ENCODE data around the gene TNFAIP8L2.

TNFAIP8L2 gene

DNA sequence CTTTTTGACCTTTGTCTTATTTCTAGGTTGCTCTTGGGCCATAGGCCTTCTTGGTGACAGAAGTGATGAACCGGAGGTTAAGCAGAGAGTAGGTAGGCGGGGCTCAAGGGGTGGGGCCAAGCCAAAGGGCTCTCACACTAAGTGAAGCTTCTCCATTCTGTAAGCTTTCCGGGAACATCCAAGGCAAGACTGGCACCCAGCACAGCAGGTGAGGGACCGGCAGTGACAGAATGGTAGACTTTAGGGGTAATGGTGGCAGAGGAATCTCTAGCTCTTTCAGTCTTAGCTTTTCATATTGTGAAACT, at the start of gene TNFAIP8L2:
TSS of gene TNFAIP8L2 (plus strand) at position 135 of the 305 bp plus-strand sequence. CDS start 2,049 bp downstream, outside the sequence.
- DNase-seq: peak; percentile 76

DNA sequence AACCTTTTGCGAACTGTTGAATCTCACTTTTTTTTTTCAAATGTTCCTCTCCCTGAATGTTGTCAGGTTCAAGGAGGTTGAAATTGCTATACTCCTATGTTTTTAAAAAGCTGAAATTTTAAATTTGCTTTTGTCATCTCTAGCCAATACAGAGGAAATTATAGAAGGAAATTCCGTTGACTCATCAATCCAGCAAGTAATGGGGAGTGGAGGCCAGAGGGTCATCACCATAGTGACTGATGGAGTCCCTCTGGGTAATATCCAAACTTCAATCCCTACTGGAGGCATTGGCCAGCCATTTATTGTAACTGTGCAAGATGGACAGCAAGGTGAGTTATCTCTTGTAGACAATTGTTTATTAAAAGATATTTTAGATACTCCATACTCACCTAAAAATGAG, 49.6 kb upstream of the TNFAIP8L2 start:
- DNase-seq: no peak

DNA sequence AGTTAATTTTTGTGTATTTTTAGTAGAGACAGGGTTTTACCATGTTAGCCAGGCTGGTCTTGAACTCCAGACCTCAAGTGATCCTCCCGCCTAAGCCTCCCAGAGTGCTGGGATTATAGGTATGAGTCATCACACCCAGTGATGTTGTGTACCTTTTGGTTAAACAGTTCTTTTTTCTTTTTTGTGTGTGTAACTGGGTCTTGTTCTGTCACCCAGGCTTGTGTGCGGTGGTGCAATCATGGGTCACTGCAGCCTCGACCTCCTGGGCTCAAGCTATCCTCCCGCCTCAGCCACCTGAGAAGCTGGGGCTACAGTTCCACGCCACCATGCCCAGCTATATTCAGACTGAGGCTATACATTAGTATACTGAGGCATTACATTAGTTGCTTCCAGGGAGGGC, 48.1 kb upstream of the TNFAIP8L2 start:
- no peak for DNase-seq

DNA sequence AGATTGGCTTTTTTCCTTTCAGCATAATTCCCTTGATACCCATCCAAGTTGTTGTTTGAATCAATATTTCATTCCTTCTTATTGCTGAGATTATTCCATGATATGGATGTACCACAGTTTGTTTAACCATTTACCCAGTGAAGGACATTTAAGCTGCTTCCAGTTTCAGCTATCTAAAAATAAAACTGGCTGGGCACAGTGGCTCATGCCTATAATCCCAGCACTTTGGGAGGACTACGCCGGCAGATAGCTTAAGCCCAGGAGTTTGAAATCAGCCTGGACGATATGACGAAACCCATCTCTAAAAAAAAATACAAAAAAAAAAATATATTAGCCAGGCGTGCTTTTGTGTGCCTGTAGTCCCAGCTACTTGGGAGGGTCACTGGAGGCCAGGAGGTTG, 42.6 kb upstream of the TNFAIP8L2 start:
- DNase-seq: no peak

DNA sequence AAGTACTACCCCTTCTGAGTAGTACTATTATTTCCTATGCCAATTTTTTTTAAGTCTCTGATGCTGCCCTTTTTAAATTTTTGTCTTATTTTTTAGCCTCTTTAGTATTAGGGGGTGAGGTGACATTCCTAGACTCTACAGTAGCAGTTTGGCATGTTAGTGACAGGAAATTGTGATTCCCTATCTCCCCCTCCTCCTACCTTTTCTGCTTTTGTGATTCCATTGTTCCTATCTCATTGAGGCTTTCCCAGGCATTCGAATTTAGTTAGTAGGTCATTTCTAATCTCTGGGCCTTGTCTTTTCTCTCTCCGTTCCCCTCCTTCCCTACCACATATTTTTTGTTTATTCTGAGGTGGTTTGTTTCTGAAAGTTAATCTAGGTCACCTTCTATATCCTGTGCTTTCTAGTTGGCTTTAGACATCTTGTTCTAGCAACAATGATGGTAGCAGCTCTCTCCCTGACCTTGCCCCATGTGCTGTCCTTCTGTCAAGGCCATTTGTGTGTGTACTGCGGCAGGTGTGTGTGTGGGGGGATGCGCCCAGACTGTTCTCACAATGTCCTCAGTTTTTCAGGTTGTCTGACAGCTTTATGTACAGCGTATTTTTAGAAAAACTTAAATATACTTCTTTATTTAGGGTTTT, 31.6 kb upstream of the TNFAIP8L2 start:
- DNase-seq: no peak

DNA sequence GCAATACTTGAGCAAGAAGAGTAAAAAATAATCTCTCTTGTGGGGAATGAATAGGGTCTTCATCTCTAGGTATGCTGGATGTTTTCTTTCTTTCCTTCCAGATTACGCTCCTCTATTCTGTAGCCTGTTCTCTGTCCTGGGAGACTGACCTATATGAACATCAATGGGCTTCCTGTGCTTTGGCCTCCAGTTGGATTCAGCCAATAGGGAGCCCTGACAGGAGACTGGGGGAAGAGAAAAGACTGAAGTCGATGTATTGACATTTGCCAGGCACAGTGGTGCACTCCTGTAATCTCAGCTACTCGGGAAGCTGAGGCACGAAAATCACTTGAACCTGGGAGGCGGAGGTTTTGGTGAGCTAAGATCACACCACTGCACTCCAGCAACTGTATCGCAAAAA, 27.6 kb upstream of the TNFAIP8L2 start:
- no peak for DNase-seq

DNA sequence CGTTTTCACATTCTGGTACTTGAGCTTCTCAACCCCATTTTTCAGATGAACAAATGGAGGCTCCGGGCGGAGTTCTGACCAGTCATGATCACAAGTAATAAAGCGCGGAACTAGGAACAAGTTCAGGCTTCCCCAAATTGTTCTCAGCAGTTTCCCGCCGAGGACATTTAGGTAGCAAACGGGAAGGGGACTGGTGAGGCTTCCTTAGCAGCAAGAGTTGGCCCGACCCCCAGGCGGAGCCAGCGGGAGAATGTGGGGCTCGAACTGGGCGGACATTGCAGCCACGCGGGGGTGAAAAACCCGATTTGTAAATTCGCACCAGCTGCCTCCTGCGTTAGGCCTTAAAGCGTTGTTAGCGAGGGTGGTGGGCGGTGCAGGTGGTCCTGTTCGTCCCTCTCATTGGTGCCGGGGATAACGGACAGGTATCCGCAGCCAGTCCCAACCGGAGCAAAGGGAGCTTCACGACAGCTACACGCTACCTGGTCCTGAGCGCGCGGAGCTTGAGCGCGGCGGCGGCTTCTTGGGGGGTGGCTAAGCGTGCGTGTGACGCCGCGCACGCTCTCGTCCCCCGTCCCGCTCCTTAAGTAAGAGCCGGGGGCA, 25.4 kb upstream of the TNFAIP8L2 start:
- DNase-seq: peak; percentile 80

DNA sequence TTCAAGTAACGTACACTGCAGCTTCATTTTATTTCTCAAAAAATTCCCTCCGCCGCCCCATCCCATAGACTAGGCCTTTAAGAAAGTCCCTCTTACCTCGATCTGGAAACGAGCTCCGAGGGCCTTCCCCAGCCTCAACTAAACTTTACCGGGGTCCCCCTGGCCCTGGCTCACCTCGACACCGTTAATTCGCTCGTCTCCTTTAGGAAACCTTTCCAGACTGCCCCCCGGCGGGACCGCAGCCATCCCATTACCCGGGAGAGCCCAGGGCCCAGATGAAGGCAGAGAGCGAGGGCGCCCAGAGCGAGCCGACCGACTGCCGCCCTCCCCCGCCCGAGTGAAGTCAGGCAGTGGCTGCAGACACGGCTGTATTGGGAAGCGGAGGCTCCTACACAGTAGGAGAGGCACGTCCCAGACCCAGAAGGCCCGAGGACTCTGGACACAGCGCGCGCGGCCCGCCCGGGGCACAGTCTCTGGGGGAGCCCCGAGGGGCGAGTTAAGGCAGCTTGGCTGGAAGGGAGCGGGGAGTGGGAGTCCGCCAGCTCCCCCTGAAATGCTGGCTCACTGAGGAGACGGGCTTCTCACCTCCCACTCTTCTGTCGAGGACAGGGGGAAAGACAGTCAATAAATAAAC, 24.6 kb upstream of the TNFAIP8L2 start:
- DNase-seq: no peak

DNA sequence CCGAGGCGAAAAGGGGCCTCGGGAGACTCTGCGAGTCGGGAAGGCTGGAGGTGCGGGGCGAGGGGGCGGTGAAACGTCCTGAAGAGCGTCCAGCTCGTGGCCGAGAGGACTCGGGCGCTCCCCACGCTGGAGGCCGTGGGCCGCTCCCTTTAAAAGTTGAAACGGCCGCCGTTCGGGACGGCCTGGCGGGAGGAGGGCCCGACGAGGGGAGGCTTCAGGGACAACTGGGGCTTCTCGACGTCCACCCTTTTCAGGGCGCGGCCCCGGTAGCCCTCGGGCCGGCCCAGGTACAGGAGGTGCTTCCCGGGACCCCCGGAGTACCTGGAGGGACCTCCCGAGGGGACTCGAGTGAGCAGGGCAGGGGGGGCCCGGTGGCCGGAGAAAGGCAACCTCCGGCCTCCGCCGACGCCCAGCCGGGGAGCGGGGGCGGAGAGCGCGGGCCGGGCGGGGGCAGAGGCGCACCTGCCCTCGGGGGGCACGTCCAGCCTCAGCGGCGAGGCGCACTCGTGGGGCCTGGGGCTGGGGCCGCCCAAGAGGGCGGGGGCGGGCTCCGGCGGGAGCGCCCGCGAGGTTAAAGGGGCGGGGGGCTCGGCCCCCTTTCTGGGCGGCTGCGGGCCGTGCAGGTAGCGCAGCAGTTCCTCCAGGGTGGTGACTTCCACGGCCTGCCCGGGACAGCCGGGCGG, 24.0 kb upstream of the TNFAIP8L2 start:
- DNase-seq: no peak

DNA sequence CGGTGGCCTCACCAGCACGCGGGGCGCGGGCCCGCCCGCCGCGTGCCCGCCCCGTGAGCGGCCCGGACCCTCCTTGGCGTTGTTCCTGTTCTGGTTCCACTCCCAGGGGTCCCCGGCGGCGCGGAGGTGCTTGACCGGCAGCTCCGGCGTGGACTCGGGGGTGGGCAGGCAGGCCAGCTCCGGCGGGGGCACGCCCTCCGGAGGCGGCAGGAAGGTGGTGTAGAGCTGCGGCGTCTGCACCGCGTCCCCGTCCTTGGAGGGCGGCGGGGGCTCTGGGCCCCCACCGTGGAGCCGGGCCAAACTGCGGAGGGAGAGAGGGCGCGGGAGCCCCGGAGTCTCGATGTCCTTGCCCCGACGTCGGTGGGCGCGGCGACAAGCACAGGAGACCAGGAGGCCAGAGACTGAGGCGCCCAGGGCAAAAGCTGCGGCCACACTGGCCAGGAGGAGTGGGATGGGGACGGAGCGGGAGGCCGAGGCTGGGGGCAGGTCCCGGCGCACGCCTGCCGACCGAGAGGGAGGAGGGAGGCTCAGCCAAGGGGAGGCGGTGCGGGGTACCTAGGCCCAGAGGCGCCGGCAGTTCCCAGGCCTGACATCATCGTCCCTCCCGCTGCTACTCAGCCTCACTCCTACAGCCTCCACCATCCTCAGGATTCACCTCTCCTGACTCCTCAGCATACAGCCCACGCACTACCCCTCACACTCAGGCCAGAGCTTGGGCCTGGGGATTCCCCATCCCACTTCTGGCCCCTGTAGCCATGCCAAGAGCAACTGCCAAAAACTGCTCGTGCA, 23.2 kb upstream of the TNFAIP8L2 start:
- no peak for DNase-seq

DNA sequence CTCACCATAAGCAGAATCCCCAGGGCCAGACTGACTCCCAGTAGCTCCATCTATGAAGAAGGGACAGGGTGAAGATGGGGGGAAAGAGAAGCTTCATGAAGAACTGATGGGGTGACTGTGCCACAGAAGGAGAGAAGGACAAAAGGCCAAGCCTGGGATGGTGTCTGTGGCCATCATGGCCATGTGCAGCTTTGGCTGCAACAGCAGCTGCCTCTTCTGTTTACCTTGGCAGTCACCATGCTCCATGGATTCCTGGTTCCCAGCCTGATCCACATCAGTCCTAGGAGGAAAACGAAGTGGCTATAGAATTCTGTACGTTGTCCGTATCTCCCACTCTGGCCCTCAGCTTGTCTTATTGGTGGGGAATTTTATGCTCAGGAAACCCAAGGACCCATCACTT, 22.1 kb upstream of the TNFAIP8L2 start:
- DNase-seq: no peak

DNA sequence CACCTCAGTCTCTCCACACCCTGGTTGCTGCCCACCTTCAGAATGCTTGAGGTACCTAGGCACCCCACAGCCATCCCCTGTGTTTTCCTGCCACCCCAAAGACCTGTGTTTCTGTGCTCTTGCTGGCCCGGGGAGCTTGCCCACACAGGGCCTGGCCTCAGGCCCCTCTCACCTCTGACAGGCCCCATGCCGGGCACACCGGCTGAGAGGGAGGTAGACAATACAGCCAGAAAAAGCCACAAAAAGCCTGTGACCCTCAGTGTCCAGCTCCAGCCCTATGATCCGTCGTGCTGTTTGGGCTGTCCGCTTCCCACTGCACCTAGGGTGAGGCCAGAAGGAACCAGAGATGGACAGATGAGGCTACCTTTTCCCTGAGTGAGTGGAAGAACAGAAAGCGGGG, 21.5 kb upstream of the TNFAIP8L2 start:
- DNase-seq: no peak

DNA sequence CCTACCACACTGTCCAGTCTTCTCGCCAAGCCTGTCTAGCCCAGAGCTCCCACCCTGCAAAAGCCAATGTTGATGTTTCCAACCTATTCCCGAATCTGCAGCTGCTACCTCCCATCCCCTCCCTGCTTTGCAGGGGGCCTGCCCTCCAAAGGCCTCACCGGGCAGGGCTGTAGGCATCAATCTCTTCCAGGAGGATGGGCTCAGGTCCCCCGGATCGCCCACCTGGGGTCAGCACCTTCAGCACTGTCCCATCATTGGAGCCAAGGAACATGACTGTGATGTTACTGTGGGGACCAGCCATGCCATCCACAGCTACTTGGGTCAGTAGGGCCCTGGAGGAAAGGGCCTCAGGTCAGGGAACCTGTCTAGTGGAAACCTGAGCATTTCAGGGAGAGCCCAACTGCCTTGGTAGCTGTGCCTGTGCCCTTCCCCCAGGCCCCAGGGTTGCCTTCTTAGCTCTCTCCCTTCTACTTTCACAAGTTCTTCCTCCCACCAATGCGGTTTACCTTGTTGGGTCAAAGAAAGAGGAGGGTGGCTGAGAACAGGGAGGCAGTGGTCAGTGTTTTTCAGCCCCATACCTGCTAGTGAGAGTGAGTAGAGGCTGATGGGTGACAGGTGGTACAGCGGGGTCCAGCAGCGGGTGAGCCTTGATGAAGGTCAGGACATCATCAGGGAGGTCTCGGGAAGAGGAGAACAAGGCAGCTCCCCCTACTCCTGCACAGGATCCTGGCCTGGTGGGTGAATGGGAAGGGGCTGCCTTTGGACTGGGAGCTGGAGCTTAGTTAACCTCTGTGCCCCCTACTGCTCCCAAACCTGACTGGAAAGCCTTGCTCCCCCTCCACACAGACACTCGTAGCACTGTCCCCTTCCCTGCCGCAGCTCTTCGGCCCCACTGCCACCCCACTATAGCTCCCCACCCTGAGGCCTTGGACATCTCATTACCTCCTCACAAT, 20.7 kb upstream of the TNFAIP8L2 start:
- DNase-seq: no peak

DNA sequence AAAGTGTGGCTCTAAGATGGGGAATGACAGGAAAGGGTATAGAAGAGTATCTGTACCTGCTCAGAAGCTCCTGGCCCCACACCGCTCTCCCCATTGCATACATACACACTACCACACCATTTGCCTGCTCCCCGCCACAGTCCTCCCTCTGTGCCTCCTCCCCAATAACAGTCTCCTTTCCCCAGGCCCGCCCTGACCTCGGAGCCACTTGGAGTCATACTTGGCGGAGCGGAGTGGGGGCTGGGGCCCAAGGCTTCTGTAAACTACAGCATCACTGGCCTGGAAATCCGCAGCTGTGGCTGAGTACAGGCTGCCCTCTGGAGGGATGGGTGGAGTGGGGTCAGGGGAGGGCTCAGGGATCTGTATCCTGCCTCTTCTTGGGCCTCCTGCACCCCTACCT, 18.7 kb upstream of the TNFAIP8L2 start:
- DNase-seq: no peak

DNA sequence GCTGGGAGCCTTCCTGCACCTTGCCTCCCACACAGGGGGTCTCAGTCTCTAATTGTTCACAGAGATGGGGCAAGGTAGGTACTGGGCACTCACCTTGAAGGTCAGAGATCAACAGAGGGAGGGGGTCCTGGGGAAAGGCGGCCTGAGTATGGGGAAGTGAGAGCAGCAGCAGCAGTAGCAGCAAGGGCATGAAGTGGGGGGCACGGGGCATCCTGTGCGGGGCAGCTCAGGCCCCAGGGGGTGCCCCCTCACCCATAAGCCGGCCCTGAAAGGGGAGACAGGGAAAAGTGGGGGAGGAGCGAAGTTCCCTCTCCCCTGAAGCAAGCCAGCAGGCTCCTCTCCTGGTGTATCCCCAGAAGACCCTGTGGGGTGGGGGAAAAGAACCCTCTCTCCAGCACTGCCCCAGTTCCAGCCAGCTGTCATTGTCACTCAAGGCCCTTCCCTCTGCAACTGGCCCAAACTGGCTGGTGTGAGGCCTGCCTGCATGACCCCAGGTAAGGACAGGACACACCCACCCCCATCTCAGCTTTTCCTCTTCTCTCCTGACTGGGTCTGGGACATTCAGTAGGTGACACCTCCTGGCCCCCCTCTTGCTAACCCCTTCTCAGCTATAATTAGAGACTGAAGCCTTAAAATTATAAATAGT, 13.9 kb upstream of the TNFAIP8L2 start:
- no peak for DNase-seq

DNA sequence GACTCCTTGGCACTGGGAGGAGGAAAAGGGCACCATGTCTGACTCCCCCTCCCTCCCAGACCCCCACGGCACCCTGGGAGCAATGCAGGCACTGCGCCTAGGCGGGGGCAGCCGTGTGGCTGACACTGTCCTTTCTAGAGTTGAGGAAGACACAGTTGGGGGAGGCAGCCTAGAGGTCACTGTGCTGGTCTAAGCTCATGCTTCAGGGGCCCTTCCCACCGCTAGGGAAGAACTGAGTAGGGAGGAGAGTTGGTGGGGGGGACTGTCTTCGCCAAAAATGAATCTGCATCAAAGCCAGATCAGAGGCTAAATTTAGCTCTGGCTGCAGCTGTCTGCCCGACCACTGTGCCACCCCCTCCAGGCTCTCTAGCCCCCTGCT, 13.4 kb upstream of the TNFAIP8L2 start:
- DNase-seq: no peak

DNA sequence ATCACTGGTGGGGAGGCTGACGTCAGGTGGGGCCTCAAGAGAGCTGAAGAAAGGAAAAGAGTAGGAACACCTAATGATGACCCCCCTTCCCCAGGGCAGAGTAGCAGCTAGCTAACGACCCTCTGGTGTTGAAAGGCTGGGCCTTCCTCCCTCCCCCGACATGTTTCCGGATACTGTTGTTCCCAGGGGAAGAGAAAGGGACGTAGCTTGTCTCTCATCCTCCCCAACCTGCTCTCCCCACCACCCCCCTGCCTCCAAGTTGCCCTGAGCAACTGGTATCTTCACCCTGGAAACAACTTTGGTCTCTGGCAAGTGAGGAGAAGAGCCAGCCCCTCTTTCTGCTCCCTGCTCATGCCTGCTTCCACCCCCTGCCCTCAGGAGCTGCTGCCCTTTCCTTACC, 12.5 kb upstream of the TNFAIP8L2 start:
- no peak for DNase-seq

DNA sequence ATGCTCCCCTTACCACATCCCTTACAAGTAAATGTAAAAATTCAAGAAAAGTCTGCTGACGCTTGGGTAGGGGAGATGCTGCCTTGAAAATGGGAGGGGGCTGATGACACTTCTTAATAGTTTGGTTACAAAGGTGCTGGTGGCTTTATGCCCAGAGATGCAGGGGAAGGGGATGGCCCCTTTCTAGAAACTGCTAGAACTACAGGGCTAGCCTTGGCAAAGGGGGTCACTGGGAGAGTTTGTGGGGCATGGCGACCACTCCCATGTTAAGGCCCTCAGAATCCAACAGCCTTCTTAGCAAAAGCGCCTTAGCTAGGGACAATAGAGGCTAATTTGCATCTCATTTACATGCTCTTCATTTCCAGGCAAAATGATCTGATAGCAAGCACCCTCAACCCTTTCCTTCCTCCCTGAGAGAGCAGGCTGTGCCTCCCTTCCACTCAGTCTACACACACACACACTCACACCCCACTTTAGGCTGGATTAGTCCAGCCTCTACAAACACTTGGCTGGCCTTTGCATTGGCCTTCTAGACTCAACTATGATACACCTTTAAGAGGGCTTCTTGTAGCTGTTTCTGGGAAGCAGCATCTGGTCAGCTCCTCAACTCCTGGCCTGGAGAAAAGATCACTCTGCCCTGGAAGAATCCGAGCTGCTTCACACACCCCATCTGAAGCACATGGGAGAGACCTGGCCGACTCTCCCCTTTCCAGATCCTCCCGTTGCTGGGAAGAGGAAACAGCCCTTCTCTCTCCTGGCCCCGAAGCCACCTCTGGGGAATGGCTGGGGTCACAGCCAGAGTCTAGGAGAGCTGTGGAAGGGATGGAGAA, 11.8 kb upstream of the TNFAIP8L2 start:
- DNase-seq: no peak

DNA sequence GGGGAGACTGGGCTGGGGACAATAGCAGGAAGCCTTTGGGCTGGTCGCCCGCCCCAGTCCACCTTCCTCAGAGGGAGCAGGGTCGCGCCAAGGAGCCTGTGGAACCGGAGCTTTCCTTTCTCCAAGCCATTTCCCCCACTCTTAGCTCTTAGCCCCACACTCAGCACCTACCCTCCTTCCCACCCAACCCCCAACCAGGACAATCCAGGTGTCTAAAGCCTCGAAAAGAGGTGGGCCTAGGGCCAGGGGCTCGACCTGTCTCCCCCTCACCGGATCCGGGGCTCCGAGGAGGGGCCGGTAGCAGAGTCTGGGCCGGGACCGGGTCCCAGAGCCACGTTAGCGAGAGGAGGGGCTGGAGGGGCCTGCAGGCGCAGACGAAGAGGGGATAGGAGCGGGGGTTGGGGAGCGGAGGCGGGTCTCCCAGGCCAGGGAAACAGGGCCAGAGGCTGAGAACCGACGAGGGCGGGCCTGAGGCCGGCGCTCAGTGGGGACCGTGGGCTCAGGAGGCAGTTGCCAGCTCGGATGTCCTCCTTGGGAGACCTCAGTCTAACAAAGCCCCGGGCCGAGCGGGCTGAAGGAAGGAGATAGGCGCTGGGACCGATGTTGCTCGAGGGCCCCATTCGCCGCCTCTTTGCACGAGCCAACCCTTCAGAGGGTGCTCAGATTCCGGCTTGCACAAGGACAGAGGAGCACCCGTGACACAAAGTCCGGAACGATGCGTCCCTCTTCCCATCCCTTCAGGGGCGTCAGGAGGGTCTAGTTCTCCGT, 11.0 kb upstream of the TNFAIP8L2 start:
- DNase-seq: no peak

DNA sequence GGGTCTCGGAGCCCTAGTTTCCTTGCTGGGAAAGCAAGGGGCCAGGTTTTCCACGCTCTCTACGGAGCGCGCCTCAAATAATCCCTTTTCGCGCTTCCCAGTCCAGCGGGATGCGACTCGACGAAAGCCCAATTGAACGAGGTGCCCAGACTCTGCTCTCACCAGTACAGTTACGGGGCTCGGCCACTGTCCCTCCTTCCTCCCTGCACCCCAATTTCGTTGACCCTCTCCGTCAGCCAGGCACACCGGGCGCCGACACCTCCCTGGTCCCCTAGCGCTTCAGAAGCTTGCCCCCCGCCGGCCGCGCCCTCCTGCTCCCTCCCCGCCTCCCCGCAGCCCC, 10.4 kb upstream of the TNFAIP8L2 start:
- DNase-seq: no peak

Measured in CD4-positive, alpha-beta T cell treated with Interleukin-21 for 1 hour (primary cell).